ENCODE results near the gene MSRB1.

MSRB1 gene

GRCh38 chr16:1895949-1896675 lies 46.9 kb downstream of the MSRB1 start:
- Histone ChIP-seq H3K9me3 (ENCODE audit: insufficient read depth, low read length) (no peaks in the 10 kb centered on the region), H3K27ac (ENCODE audit: low read length) (no peak overlapping the region), H4K20me1 (ENCODE audit: insufficient read depth, low read length) (no peaks in the 10 kb centered on the region), H2AFZ (ENCODE audit: low read depth, low read length) (no peak overlapping the region), H3K27me3 (ENCODE audit: low read depth, low read length) (no peaks in the 10 kb centered on the region), H3K4me2 (ENCODE audit: low read length) (no peak overlapping the region), H3K36me3 (replicated peaks; ENCODE audit: low read depth, low read length) (no peaks in the 10 kb centered on the region), H3K4me1 (ENCODE audit: low read length) (no peaks in the 10 kb centered on the region), H3K79me2 (ENCODE audit: low read length) (no peaks in the 10 kb centered on the region), H3K9ac (ENCODE audit: low read length) (no peak overlapping the region), H3K4me3 (ENCODE audit: low read length) (no peak overlapping the region)
- TF ChIP-seq EZH2phosphoT487 (IDR thresholded peaks at IDR 0.05; ENCODE audit: low read depth) (no peak), CTCF (IDR thresholded peaks at IDR 0.05; ENCODE audit: low read depth, low read length) (no peak)

GRCh38 chr16:1895068-1895467 lies 47.9 kb downstream of the MSRB1 start:
- no peaks in the 10 kb centered on the region for H3K79me2 ChIP-seq (ENCODE audit: low read length)
- H3K27ac ChIP-seq (ENCODE audit: low read length): no peak overlapping the region
- H3K9me3 ChIP-seq (ENCODE audit: insufficient read depth, low read length): no peaks in the 10 kb centered on the region
- no peak overlapping the region for H3K9ac ChIP-seq (ENCODE audit: low read length)
- 0 out of 2 replicates have a peak, but pooled peaks cover 3% of the 10 kb centered on the region for H3K27me3 ChIP-seq (ENCODE audit: low read depth, low read length)
- H3K4me2 ChIP-seq (ENCODE audit: low read length): no peak overlapping the region
- no peak overlapping the region for H3K4me3 ChIP-seq (ENCODE audit: low read length)
- H2AFZ ChIP-seq (ENCODE audit: low read depth, low read length): no peak overlapping the region
- H3K36me3 ChIP-seq (replicated peaks; ENCODE audit: low read depth, low read length): no peaks in the 10 kb centered on the region
- H3K4me1 ChIP-seq (ENCODE audit: low read length): no peaks in the 10 kb centered on the region
- H4K20me1 ChIP-seq (ENCODE audit: insufficient read depth, low read length): no peaks in the 10 kb centered on the region
- TF ChIP-seq EZH2phosphoT487 (IDR thresholded peaks at IDR 0.05; ENCODE audit: low read depth) (no peak), CTCF (IDR thresholded peaks at IDR 0.05; ENCODE audit: low read depth, low read length) (no peak)

- H3K27ac ChIP-seq (ENCODE audit: low read length): no peak overlapping the region
- no peaks in the 10 kb centered on the region for H3K79me2 ChIP-seq (ENCODE audit: low read length)
- no peak overlapping the region for H3K4me2 ChIP-seq (ENCODE audit: low read length)
- no peak overlapping the region for H2AFZ ChIP-seq (ENCODE audit: low read depth, low read length)
- TF ChIP-seq CTCF (IDR thresholded peaks at IDR 0.05; ENCODE audit: low read depth, low read length): no peak
- TF ChIP-seq EZH2phosphoT487 (IDR thresholded peaks at IDR 0.05; ENCODE audit: low read depth): no peak
- no peaks in the 10 kb centered on the region for H3K9me3 ChIP-seq (ENCODE audit: insufficient read depth, low read length)
- H3K9ac ChIP-seq (ENCODE audit: low read length): no peak overlapping the region
- no peaks in the 10 kb centered on the region for H3K36me3 ChIP-seq (replicated peaks; ENCODE audit: low read depth, low read length)
- no peaks in the 10 kb centered on the region for H4K20me1 ChIP-seq (ENCODE audit: insufficient read depth, low read length)
- H3K27me3 ChIP-seq (ENCODE audit: low read depth, low read length): 0 out of 2 replicates have a peak, but pooled peaks cover 3% of the 10 kb centered on the region
- no peaks in the 10 kb centered on the region for H3K4me1 ChIP-seq (ENCODE audit: low read length)
- H3K4me3 ChIP-seq (ENCODE audit: low read length): no peak overlapping the region
Measured at GRCh38 chr16:1890708-1891050, 52.3 kb downstream of the MSRB1 start.

- Histone ChIP-seq H3K4me1 (ENCODE audit: low read length) (no peaks in the 10 kb centered on the region), H3K9me3 (ENCODE audit: insufficient read depth, low read length) (no peaks in the 10 kb centered on the region), H2AFZ (ENCODE audit: low read depth, low read length) (no peak overlapping the region), H3K27me3 (ENCODE audit: low read depth, low read length) (0 out of 2 replicates have a peak, but pooled peaks cover 3% of the 10 kb centered on the region), H3K79me2 (ENCODE audit: low read length) (no peaks in the 10 kb centered on the region), H3K27ac (ENCODE audit: low read length) (no peak overlapping the region), H3K9ac (ENCODE audit: low read length) (no peak overlapping the region), H3K4me2 (ENCODE audit: low read length) (no peak overlapping the region), H3K36me3 (replicated peaks; ENCODE audit: low read depth, low read length) (no peaks in the 10 kb centered on the region), H3K4me3 (ENCODE audit: low read length) (no peak overlapping the region), H4K20me1 (ENCODE audit: insufficient read depth, low read length) (no peaks in the 10 kb centered on the region)
- TF ChIP-seq CTCF (IDR thresholded peaks at IDR 0.05; ENCODE audit: low read depth, low read length) (no peak), EZH2phosphoT487 (IDR thresholded peaks at IDR 0.05; ENCODE audit: low read depth) (no peak)
Measured at GRCh38 chr16:1890024-1890707, 52.8 kb downstream of the MSRB1 start.
